DOHH2 (cell line): ENCODE measurements around the gene ALOX15B.

Source experiments
- H3F3A ChIP-seq: fragments of 200-600 bp; sonication (generic), shearing (Covaris generic); 2 replicates; pipeline ENCODE4 v1.6.0; 2016; ENCODE audit warnings: antibody characterized with exemption, mild to moderate bottlenecking; ENCODE audit not compliant: control insufficient read depth, insufficient read depth
- H3K27ac ChIP-seq: fragments of 200-600 bp; sonication (generic); 2 replicates; pipeline ENCODE4 v1.5.1; 2014; ENCODE audit warnings: low read depth, mild to moderate bottlenecking, low read length, moderate library complexity
- H3K27me3 ChIP-seq: fragments of 200-600 bp; sonication (generic); 2 replicates; pipeline ENCODE4 v1.6.1; 2014; ENCODE audit warnings: mild to moderate bottlenecking, low read length, mixed read lengths; ENCODE audit not compliant: control insufficient read depth
- H3K36me3 ChIP-seq: fragments of 200-600 bp; sonication (generic); 2 replicates; pipeline ENCODE4 v1.6.1; 2014; ENCODE audit warnings: mild to moderate bottlenecking, low read length, moderate library complexity, mixed read lengths; ENCODE audit not compliant: control insufficient read depth
- H3K4me1 ChIP-seq: fragments of 200-600 bp; sonication (generic); 2 replicates; pipeline ENCODE4 v1.6.1; 2014; ENCODE audit warnings: mild to moderate bottlenecking, low read length, mixed read lengths; ENCODE audit not compliant: control insufficient read depth
- H3K4me2 ChIP-seq: fragments of 200-600 bp; sonication (generic); 2 replicates; pipeline ENCODE4 v1.6.0; 2014; ENCODE audit warnings: mild to moderate bottlenecking, low read length, moderate library complexity
- H3K4me3 ChIP-seq: fragments of 200-600 bp; sonication (generic); 2 replicates; pipeline ENCODE4 v1.5.1; 2014; ENCODE audit warnings: mild to moderate bottlenecking, low read length, mixed read lengths
- H3K79me2 ChIP-seq: fragments of 200-600 bp; sonication (generic); 2 replicates; pipeline ENCODE4 v1.6.1; 2014; ENCODE audit warnings: mild to moderate bottlenecking, low read length, mixed read lengths; ENCODE audit not compliant: control insufficient read depth
- H3K9me2 ChIP-seq: fragments of 200-600 bp; sonication (generic); replicated peaks from 2 replicates; pipeline ENCODE4 v1.6.1; 2014; ENCODE audit warnings: mild to moderate bottlenecking, low read length, mixed read lengths; ENCODE audit not compliant: control insufficient read depth
- H3K9me3 ChIP-seq: fragments of 200-600 bp; sonication (generic); 2 replicates; pipeline ENCODE4 v1.6.1; 2014; ENCODE audit warnings: antibody characterized with exemption, low read length, mixed read lengths; ENCODE audit not compliant: control insufficient read depth, insufficient read depth
- H4K20me1 ChIP-seq: fragments of 200-600 bp; sonication (generic); 2 replicates; pipeline ENCODE4 v1.6.0; 2014; ENCODE audit warnings: low read depth, mild to moderate bottlenecking, antibody characterized with exemption, low read length, moderate library complexity; ENCODE audit not compliant: control insufficient read depth, insufficient read depth
- CTCF ChIP-seq: fragments of 200-600 bp; sonication (generic); IDR thresholded peaks from one replicate; pipeline ENCODE4 v1.5.1; 2014; ENCODE audit warnings: antibody characterized with exemption, mild to moderate bottlenecking, low read depth, low read length; ENCODE audit not compliant: poor library complexity, severe bottlenecking
- EZH2phosphoT487 ChIP-seq: fragments of 200-600 bp; sonication (generic); IDR thresholded peaks from 2 replicates; pipeline ENCODE4 v1.6.1; 2017; ENCODE audit warnings: borderline replicate concordance, mild to moderate bottlenecking, antibody characterized with exemption, low read length, moderate library complexity, mixed read lengths

The ALOX15B gene

GRCh38 chr17:8071496-8071895 lies 32.6 kb downstream of the ALOX15B start:
- Histone ChIP-seq H3K79me2 (no peaks in the 10 kb centered on the region), H3K4me3 (no peak overlapping the region), H3K27ac (no peak overlapping the region), H3K4me2 (no peak overlapping the region), H3K36me3 (no peaks in the 10 kb centered on the region), H3K27me3 (peaks cover 45% of the 10 kb centered on the region), H3K9me2 (no peaks in the 10 kb centered on the region), H4K20me1 (no peaks in the 10 kb centered on the region), H3F3A (no peaks in the 10 kb centered on the region), H3K9me3 (no peaks in the 10 kb centered on the region), H3K4me1 (peaks cover 6% of the 10 kb centered on the region)
- TF ChIP-seq EZH2phosphoT487 (no peak), CTCF (no peak)

- no peaks in the 10 kb centered on the region for H3K9me2 ChIP-seq
- H3K27ac ChIP-seq: no peak overlapping the region
- no peak overlapping the region for H3K4me3 ChIP-seq
- peaks cover 42% of the 10 kb centered on the region for H3K27me3 ChIP-seq
- no peaks in the 10 kb centered on the region for H3K36me3 ChIP-seq
- no peak for TF ChIP-seq CTCF
- TF ChIP-seq EZH2phosphoT487: no peak
- no peaks in the 10 kb centered on the region for H3K9me3 ChIP-seq
- no peaks in the 10 kb centered on the region for H4K20me1 ChIP-seq
- H3F3A ChIP-seq: no peaks in the 10 kb centered on the region
- peaks cover 6% of the 10 kb centered on the region for H3K4me1 ChIP-seq
- no peaks in the 10 kb centered on the region for H3K79me2 ChIP-seq
- no peak overlapping the region for H3K4me2 ChIP-seq
Measured at GRCh38 chr17:8072341-8072728, 33.5 kb downstream of the ALOX15B start.

DNA sequence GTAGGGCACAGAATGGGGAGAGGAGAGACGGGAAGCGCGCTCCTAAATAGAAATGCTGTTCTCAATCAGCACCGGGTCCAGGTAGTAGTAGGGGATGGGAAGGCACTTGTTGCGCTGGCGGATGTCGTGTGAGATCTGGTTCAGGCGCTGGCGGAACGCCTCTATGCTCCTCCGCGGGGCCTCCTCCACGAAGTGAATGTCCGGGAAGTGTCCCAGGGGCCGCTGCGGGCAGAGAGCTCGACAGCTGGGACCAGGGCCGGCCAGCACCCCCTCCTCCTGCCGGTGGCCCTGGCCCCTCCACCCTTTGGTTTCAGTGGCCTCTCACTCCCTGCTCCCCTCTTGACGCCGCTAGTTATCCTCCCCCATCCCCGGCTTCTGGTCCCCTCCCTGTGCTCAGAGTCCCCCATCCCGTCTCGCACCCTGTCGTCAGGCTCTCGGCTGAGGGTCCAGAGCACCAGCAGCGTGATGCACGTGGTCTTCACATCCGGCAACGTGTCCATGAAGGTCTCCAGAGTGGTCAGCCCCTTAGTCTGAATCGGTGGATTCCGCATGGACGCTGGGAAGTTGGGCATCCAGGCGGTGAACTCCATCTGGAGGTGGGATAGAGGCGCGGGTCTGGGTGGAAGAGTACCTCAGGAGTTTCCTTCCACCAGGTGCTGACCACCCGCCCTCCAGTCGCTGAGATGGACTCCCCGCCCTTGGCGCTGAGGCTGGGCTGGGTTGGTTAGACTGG lies 34.0 kb downstream of the ALOX15B start:
- Histone ChIP-seq H3K27ac (no peak overlapping the region), H3K4me2 (peak overlapping the region; percentile 34; the same call in 1 of the 2 replicates), H3K9me2 (no peaks in the 10 kb centered on the region), H3K79me2 (no peaks in the 10 kb centered on the region), H3F3A (no peaks in the 10 kb centered on the region), H3K4me1 (peaks cover 6% of the 10 kb centered on the region), H3K27me3 (peaks cover 37% of the 10 kb centered on the region), H3K9me3 (no peaks in the 10 kb centered on the region), H4K20me1 (no peaks in the 10 kb centered on the region), H3K4me3 (no peak overlapping the region), H3K36me3 (no peaks in the 10 kb centered on the region)
- TF ChIP-seq EZH2phosphoT487 (no peak), CTCF (no peak)
